ENCODE data around the gene CLASP2. TPM values are rescaled to one million over a fixed set of nuclear protein-coding genes. Genes with fewer than 3 reads are reported as not detected.
"Not testable (repeated sequence)": the region's sequence is repeated elsewhere in the genome, so short reads cannot be mapped to it uniquely, and the experiment has no call there.

Gene CLASP2
- 58.8 and 70.9 TPM in 2 replicates for total RNA-seq

GRCh38 chr3:33717866-33718594, at the start of gene CLASP2:
TSS of gene CLASP2 (minus strand) at chr3:33718254. CDS start at chr3:33718002, 252 bp downstream.
- peak; percentile 77 for DNase-seq (ENCODE audit: low spot score)
- Mint-ChIP-seq H3K4me3 (ENCODE audit: low read depth) (peak within 1 kb of the TSS; percentile 89), H3K36me3 (ENCODE audit: low read depth) (no peaks in the 10 kb centered on the region), H3K27ac (peak within 1 kb of the TSS; percentile 86), H3K9me3 (no peaks in the 10 kb centered on the region), H3K27me3 (ENCODE audit: low read depth) (peaks cover 2% of the 10 kb centered on the region), H3K4me1 (ENCODE audit: low read depth) (peaks cover 11% of the 10 kb centered on the region)
- intact Hi-C loops (cut with micrococcal nuclease) = loop anchor here (1.0 to 2.0 kb wide), 3 partner anchors 80 to 277 kb away; partner anchors contain the start of genes PDCD6IP and UBP1

- intact Hi-C loops (cut with micrococcal nuclease) = no loop called here
- peaks cover 5% of the 10 kb centered on the region for H3K27me3 Mint-ChIP-seq (ENCODE audit: low read depth)
- H3K36me3 Mint-ChIP-seq (ENCODE audit: low read depth) = peaks cover 3% of the 10 kb centered on the region
- no peaks in the 10 kb centered on the region for H3K4me1 Mint-ChIP-seq (ENCODE audit: low read depth)
- DNase-seq (ENCODE audit: low spot score) = no peak
- peaks cover 13% of the 10 kb centered on the region for H3K9me3 Mint-ChIP-seq
- no peak overlapping the region for H3K27ac Mint-ChIP-seq
- H3K4me3 Mint-ChIP-seq (ENCODE audit: low read depth) = no peak overlapping the region
Observed at GRCh38 chr3:33758864-33759263, 40.8 kb upstream of the CLASP2 start.

DNA sequence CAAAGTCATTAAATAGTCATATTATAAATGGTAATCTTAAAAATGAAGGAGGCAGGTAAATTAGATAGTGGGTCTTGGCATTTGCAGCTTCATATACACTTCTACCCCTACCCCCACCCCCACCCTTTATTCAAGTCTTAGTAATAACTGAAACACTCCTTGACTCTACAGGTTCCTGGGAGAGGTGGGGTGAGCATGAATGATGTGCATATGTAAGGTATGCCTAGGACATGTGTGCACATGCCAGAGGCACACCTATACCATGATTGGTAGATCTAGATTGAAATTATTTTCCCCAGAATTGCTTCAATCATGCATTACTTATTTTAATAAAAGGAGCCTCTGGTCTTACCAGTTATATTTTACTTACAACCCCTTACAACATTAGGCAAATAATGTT, 40.2 kb upstream of the CLASP2 start:
- Mint-ChIP-seq H3K9me3 (peaks cover 13% of the 10 kb centered on the region), H3K36me3 (ENCODE audit: low read depth) (peaks cover 3% of the 10 kb centered on the region)

DNA sequence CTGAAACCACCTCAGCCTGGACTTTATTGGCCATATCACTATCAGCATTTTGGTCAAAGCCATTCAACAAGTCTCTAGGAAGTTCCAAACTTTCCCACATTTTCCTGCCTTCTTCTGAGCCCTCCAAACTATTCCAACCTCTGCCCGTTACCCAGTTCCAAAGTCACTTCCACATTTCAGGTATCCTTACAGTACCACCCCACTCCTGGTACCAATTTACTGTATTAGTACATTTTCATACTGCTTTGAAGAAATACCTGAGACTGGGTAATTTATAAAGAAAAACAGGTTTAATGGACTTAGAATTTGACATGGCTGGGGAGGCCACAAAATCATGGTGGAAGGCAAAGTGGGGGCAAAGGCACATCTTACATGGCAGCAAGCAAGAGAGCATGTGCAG, 36.3 kb upstream of the CLASP2 start:
- H3K36me3 Mint-ChIP-seq (ENCODE audit: low read depth); H3K27ac Mint-ChIP-seq: not testable (repeated sequence)

More for the DNA sequence above, 40.2 kb upstream of the CLASP2 start:
- Mint-ChIP-seq H3K4me1 (ENCODE audit: low read depth) (no peaks in the 10 kb centered on the region), H3K27me3 (ENCODE audit: low read depth) (peaks cover 3% of the 10 kb centered on the region), H3K4me3 (ENCODE audit: low read depth) (no peak overlapping the region), H3K27ac (no peak overlapping the region)
- intact Hi-C loops (cut with micrococcal nuclease) = no loop called here
- DNase-seq (ENCODE audit: low spot score) = no peak

DNA sequence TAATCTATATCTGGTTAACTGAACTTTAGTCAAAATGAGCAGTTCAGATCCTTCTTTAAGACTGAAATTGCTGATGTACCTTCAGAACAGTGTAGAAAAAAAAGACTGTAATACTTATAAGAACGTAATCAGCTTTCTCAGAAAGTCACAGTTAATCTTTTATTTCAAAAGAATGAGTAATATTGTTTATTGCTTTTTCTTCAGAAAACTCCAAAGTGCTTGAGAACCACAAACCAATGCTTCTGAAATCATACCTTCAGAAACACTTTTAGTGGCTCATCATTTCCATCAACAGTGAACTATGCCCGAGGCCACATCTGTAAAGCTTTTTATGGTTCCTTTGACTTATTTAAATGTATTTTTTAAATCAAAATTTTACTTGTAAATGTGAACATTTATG, 33.3 kb upstream of the CLASP2 start:
- no peak for DNase-seq (ENCODE audit: low spot score)
- Mint-ChIP-seq H3K27ac (no peak overlapping the region), H3K4me1 (ENCODE audit: low read depth) (peaks cover 10% of the 10 kb centered on the region), H3K4me3 (ENCODE audit: low read depth) (no peak overlapping the region), H3K36me3 (ENCODE audit: low read depth) (peaks cover 3% of the 10 kb centered on the region), H3K9me3 (peaks cover 17% of the 10 kb centered on the region), H3K27me3 (ENCODE audit: low read depth) (no peaks in the 10 kb centered on the region)
- intact Hi-C loops (cut with micrococcal nuclease) = loop anchor here (2.0 kb wide), 1 partner anchor 47 kb away; no protein-coding TSS in a partner anchor

More for the DNA sequence above, 36.3 kb upstream of the CLASP2 start:
- DNase-seq (ENCODE audit: low spot score); H3K4me3 Mint-ChIP-seq (ENCODE audit: low read depth); intact Hi-C loops (cut with micrococcal nuclease); H3K27me3 Mint-ChIP-seq (ENCODE audit: low read depth); H3K4me1 Mint-ChIP-seq (ENCODE audit: low read depth): not testable (repeated sequence)
- H3K9me3 Mint-ChIP-seq = peaks cover 17% of the 10 kb centered on the region

- Mint-ChIP-seq H3K27me3 (ENCODE audit: low read depth) (no peaks in the 10 kb centered on the region), H3K4me1 (ENCODE audit: low read depth) (peaks cover 10% of the 10 kb centered on the region), H3K4me3 (ENCODE audit: low read depth) (no peak overlapping the region), H3K27ac (no peak overlapping the region), H3K9me3 (peaks cover 17% of the 10 kb centered on the region), H3K36me3 (ENCODE audit: low read depth) (peaks cover 3% of the 10 kb centered on the region)
- DNase-seq (ENCODE audit: low spot score) = no peak
- intact Hi-C loops (cut with micrococcal nuclease) = loop anchor here (2.0 kb wide), 1 partner anchor 45 kb away; no protein-coding TSS in a partner anchor
Observed at GRCh38 chr3:33750211-33750548, 32.1 kb upstream of the CLASP2 start.

DNA sequence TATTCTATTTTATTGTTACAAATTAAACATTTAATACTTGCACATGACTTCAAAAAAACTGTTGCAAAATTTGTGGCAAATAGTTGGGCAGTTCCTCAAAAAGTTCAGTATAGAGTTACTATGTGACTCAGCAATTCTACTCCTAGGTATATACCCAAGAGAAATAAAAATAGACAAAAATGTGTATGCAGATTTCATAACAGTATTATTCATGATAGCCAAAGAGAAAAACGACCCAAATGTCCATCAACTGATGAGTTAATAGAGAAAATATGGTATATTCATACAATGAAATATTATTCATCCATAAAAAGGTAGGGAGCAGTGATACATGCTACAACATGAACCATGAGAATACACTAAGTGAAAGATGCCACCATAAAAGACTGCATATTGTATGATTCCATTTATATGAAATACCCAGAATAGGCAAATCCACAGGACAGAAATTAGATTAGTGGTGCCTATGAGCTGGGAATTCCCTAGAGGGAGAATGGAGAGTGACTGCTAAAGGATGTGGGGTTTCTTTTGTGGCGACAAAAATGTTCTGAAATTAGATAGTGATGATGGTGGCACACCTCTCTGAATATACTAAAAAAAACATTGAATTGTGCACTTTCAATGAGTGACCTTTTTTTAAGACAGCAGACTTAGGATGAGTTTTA, 31.6 kb upstream of the CLASP2 start:
- H3K27me3 Mint-ChIP-seq (ENCODE audit: low read depth) = no peaks in the 10 kb centered on the region
- no peak for DNase-seq (ENCODE audit: low spot score)
- no peak overlapping the region for H3K4me3 Mint-ChIP-seq (ENCODE audit: low read depth)
- peaks cover 3% of the 10 kb centered on the region for H3K36me3 Mint-ChIP-seq (ENCODE audit: low read depth)
- peaks cover 10% of the 10 kb centered on the region for H3K4me1 Mint-ChIP-seq (ENCODE audit: low read depth)
- peaks cover 12% of the 10 kb centered on the region for H3K9me3 Mint-ChIP-seq
- H3K27ac Mint-ChIP-seq = no peak overlapping the region
- intact Hi-C loops (cut with micrococcal nuclease) = loop anchor here (2.0 kb wide), 1 partner anchor 45 kb away; no protein-coding TSS in a partner anchor

DNA sequence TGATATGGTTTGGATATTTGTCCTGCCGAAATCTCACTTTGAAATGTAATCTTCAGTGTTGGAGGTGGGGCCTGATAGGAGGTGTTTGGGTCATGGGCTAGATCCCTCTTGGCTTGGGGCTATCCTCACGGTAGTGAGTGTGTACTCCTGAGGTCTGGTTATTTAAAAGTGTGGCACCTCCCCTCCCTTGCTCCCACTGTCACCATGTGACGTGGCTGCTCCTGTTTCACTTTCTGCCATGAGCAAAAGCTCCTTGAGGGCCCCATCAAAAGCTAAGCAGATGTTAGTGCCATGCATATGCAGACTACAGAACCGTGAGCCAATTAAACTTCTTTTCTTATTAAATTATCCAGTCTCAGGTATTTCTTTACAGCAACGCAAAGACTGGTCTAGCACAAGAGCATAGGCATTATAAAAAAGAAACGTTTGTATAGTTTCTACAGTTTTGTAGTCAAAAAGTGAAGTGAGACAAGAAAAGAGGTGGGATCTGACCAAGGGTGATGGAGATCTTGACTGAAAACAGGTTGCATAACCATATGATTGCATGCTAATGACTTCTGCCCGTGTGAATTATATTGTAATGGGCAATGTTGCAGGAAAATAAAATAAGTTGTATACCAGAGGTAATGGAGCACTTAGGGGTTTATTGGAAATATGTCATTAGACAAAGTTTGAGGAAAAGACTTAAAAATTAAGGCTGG, 28.5 kb upstream of the CLASP2 start:
- Mint-ChIP-seq H3K4me3 (ENCODE audit: low read depth) (no peak overlapping the region), H3K27ac (no peak overlapping the region), H3K27me3 (ENCODE audit: low read depth) (peaks cover 12% of the 10 kb centered on the region), H3K4me1 (ENCODE audit: low read depth) (peaks cover 10% of the 10 kb centered on the region), H3K9me3 (no peaks in the 10 kb centered on the region), H3K36me3 (ENCODE audit: low read depth) (no peaks in the 10 kb centered on the region)
- DNase-seq (ENCODE audit: low spot score) = no peak
- intact Hi-C loops (cut with micrococcal nuclease) = no loop called here

DNA sequence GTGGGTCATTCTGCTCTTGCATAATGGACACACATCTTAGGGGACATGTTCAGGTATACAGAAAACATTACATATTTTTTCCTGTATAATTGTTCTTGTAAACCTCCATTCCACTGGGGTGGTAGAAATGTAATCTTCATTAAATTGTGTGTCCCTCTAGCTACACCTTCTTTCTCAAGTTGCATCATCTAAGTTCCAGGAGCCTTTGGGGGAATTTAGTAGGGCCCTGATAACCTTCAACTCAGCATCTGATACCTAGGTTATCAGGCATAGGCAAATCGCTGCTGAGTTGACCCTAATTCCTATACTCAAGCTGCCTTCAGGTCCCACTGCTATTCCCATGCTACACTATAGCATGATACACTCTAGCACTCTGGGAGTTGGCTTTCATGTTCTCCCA, 19.1 kb upstream of the CLASP2 start:
- intact Hi-C loops (cut with micrococcal nuclease) = no loop called here
- no peak overlapping the region for H3K27ac Mint-ChIP-seq
- peaks cover 30% of the 10 kb centered on the region for H3K27me3 Mint-ChIP-seq (ENCODE audit: low read depth)
- H3K9me3 Mint-ChIP-seq = peaks cover 12% of the 10 kb centered on the region
- H3K4me3 Mint-ChIP-seq (ENCODE audit: low read depth) = no peak overlapping the region
- H3K4me1 Mint-ChIP-seq (ENCODE audit: low read depth) = peaks cover 6% of the 10 kb centered on the region
- no peaks in the 10 kb centered on the region for H3K36me3 Mint-ChIP-seq (ENCODE audit: low read depth)
- DNase-seq (ENCODE audit: low spot score) = no peak

DNA sequence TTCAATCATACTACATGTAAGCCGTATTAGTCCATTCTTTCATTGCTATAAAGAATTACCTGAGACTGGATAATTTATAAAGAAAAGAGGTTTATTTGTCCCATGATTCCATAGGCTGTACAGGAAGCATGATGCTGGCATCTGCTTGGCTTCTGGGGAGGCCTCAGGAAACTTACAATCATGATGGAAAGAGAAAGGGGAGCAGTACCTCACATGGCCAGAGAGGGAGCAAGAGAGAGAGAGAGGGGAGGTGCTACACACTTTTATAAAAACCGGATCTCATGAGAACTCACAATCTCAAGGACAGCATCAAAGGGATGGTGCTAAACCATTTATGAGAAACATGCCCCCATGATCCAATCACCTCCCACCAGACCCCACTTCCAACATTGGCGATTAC, 14.3 kb upstream of the CLASP2 start:
- Mint-ChIP-seq H3K27me3 (ENCODE audit: low read depth) (peaks cover 11% of the 10 kb centered on the region), H3K4me3 (ENCODE audit: low read depth) (no peak overlapping the region), H3K27ac (no peak overlapping the region), H3K4me1 (ENCODE audit: low read depth) (peaks cover 6% of the 10 kb centered on the region), H3K9me3 (peaks cover 18% of the 10 kb centered on the region), H3K36me3 (ENCODE audit: low read depth) (no peaks in the 10 kb centered on the region)
- no peak for DNase-seq (ENCODE audit: low spot score)
- intact Hi-C loops (cut with micrococcal nuclease) = no loop called here

DNA sequence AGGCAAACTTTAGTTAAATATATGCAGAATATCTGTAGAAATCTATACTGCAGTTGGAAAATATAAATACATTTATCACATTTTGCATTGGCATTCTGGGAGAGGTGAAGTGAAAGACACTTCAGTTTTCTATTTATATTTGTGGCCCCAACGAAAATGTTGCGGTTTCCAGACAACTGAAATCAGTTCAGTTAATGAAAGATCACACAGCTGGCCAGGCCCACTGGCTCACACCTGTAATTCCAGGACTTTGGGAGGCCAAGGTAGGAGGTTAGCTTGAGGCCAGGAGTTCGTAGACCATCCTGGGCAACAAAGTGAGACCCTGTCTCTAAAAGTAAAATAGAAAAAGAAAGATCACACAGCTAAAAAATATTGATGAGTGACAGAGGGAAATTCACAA, 11.9 kb upstream of the CLASP2 start:
- intact Hi-C loops (cut with micrococcal nuclease) = no loop called here
- Mint-ChIP-seq H3K27me3 (ENCODE audit: low read depth) (no peaks in the 10 kb centered on the region), H3K36me3 (ENCODE audit: low read depth) (no peaks in the 10 kb centered on the region)

DNA sequence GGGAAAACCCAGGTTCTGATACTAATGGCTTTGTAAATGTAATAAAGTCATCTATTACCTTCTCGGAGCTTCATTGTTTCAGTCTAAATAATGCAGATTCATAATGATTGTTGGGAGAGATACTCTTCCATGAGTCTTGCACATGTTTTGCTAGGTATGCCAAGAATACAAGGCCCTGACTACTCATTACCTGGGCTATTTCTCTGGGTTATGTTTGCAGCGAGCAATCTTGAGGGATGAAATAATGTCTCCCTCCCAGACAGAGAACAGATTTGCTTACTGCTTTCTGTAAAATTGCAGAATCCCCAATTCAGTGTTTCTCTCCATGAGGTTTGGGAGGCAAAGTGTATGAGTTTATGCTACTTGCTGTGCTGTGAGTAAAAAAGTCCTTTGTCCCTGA, 6.2 kb upstream of the CLASP2 start:
- H3K4me3 Mint-ChIP-seq (ENCODE audit: low read depth) = no peak overlapping the region
- H3K4me1 Mint-ChIP-seq (ENCODE audit: low read depth) = no peaks in the 10 kb centered on the region
- DNase-seq (ENCODE audit: low spot score) = no peak
- H3K9me3 Mint-ChIP-seq = no peaks in the 10 kb centered on the region
- no peaks in the 10 kb centered on the region for H3K36me3 Mint-ChIP-seq (ENCODE audit: low read depth)
- intact Hi-C loops (cut with micrococcal nuclease) = no loop called here
- H3K27ac Mint-ChIP-seq = no peak overlapping the region
- H3K27me3 Mint-ChIP-seq (ENCODE audit: low read depth) = peaks cover 6% of the 10 kb centered on the region

More for the DNA sequence above, 11.9 kb upstream of the CLASP2 start:
- Mint-ChIP-seq H3K9me3 (peaks cover 18% of the 10 kb centered on the region), H3K27ac (no peak overlapping the region), H3K4me1 (ENCODE audit: low read depth) (no peaks in the 10 kb centered on the region), H3K4me3 (ENCODE audit: low read depth) (no peak overlapping the region)
- DNase-seq (ENCODE audit: low spot score) = no peak
